Measurements from ENCODE around the gene KCP. TPM values are rescaled to one million over a fixed set of nuclear protein-coding genes. Genes with fewer than 3 reads are reported as not detected.

KCP gene
- total RNA-seq, 1 experiment from 2014 or later = 2.7 TPM

DNA sequence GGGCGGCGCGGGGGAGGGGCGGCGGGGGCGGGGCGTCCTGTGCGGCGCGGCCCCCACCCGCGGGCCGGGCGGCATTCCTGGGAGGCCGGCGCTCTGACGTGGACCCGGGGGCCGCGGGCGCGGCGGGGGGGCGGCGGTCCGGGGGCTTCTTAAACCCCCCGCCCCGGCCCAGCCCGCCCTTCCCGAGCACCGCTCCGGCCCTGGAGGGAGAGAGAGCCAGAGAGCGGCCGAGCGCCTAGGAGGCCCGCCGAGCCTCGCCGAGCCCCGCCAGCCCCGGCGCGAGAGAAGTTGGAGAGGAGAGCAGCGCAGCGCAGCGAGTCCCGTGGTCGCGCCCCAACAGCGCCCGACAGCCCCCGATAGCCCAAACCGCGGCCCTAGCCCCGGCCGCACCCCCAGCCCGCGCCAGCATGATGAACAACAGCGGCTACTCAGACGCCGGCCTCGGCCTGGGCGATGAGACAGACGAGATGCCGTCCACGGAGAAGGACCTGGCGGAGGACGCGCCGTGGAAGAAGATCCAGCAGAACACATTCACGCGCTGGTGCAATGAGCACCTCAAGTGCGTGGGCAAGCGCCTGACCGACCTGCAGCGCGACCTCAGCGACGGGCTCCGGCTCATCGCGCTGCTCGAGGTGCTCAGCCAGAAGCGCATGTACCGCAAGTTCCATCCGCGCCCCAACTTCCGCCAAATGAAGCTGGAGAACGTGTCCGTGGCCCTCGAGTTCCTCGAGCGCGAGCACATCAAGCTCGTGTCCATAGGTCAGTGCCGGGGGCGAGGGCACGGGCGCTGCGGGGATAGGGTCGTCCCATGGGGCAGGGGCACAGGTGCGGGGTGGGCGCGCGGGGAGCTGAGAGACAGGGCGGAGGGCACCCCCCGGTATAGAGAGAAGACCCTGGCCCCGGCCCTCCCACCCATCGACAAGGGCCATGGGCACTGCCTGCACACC, 80.0 kb downstream of the KCP start, which contains the start of gene FLNC (continued):
- TF ChIP-seq, protein P1, sequence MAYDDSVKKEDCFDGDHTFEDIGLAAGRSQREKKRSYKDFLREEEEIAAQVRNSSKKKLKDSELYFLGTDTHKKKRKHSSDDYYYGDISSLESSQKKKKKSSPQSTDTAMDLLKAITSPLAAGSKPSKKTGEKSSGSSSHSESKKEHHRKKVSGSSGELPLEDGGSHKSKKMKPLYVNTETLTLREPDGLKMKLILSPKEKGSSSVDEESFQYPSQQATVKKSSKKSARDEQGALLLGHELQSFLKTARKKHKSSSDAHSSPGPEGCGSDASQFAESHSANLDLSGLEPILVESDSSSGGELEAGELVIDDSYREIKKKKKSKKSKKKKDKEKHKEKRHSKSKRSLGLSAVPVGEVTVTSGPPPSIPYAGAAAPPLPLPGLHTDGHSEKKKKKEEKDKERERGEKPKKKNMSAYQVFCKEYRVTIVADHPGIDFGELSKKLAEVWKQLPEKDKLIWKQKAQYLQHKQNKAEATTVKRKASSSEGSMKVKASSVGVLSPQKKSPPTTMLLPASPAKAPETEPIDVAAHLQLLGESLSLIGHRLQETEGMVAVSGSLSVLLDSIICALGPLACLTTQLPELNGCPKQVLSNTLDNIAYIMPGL (CRISPR knock-in tag; IDR thresholded peaks at IDR 0.05) = peak; percentile 73
- TF ChIP-seq SP1 (CRISPR knock-in tag; conservative IDR thresholded peaks at IDR 0.05) = no peak
- TF ChIP-seq SMAD3 (CRISPR knock-in tag; IDR thresholded peaks at IDR 0.05; ENCODE audit: borderline replicate concordance) = peak; percentile 91
- TF ChIP-seq, protein P2, sequence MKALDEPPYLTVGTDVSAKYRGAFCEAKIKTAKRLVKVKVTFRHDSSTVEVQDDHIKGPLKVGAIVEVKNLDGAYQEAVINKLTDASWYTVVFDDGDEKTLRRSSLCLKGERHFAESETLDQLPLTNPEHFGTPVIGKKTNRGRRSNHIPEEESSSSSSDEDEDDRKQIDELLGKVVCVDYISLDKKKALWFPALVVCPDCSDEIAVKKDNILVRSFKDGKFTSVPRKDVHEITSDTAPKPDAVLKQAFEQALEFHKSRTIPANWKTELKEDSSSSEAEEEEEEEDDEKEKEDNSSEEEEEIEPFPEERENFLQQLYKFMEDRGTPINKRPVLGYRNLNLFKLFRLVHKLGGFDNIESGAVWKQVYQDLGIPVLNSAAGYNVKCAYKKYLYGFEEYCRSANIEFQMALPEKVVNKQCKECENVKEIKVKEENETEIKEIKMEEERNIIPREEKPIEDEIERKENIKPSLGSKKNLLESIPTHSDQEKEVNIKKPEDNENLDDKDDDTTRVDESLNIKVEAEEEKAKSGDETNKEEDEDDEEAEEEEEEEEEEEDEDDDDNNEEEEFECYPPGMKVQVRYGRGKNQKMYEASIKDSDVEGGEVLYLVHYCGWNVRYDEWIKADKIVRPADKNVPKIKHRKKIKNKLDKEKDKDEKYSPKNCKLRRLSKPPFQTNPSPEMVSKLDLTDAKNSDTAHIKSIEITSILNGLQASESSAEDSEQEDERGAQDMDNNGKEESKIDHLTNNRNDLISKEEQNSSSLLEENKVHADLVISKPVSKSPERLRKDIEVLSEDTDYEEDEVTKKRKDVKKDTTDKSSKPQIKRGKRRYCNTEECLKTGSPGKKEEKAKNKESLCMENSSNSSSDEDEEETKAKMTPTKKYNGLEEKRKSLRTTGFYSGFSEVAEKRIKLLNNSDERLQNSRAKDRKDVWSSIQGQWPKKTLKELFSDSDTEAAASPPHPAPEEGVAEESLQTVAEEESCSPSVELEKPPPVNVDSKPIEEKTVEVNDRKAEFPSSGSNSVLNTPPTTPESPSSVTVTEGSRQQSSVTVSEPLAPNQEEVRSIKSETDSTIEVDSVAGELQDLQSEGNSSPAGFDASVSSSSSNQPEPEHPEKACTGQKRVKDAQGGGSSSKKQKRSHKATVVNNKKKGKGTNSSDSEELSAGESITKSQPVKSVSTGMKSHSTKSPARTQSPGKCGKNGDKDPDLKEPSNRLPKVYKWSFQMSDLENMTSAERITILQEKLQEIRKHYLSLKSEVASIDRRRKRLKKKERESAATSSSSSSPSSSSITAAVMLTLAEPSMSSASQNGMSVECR (CRISPR knock-in tag; IDR thresholded peaks at IDR 0.05; ENCODE audit: borderline replicate concordance) = peak; percentile 98
- TF ChIP-seq, protein P3, sequence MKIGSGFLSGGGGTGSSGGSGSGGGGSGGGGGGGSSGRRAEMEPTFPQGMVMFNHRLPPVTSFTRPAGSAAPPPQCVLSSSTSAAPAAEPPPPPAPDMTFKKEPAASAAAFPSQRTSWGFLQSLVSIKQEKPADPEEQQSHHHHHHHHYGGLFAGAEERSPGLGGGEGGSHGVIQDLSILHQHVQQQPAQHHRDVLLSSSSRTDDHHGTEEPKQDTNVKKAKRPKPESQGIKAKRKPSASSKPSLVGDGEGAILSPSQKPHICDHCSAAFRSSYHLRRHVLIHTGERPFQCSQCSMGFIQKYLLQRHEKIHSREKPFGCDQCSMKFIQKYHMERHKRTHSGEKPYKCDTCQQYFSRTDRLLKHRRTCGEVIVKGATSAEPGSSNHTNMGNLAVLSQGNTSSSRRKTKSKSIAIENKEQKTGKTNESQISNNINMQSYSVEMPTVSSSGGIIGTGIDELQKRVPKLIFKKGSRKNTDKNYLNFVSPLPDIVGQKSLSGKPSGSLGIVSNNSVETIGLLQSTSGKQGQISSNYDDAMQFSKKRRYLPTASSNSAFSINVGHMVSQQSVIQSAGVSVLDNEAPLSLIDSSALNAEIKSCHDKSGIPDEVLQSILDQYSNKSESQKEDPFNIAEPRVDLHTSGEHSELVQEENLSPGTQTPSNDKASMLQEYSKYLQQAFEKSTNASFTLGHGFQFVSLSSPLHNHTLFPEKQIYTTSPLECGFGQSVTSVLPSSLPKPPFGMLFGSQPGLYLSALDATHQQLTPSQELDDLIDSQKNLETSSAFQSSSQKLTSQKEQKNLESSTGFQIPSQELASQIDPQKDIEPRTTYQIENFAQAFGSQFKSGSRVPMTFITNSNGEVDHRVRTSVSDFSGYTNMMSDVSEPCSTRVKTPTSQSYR (CRISPR knock-in tag; IDR thresholded peaks at IDR 0.05) = peak; percentile 78; the same call in 1 of the 2 replicates
- TF ChIP-seq, protein P4, sequence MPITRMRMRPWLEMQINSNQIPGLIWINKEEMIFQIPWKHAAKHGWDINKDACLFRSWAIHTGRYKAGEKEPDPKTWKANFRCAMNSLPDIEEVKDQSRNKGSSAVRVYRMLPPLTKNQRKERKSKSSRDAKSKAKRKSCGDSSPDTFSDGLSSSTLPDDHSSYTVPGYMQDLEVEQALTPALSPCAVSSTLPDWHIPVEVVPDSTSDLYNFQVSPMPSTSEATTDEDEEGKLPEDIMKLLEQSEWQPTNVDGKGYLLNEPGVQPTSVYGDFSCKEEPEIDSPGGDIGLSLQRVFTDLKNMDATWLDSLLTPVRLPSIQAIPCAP (CRISPR knock-in tag; IDR thresholded peaks at IDR 0.05) = peak; percentile 76; the same call in 1 of the 2 replicates
- TF ChIP-seq, protein P5, sequence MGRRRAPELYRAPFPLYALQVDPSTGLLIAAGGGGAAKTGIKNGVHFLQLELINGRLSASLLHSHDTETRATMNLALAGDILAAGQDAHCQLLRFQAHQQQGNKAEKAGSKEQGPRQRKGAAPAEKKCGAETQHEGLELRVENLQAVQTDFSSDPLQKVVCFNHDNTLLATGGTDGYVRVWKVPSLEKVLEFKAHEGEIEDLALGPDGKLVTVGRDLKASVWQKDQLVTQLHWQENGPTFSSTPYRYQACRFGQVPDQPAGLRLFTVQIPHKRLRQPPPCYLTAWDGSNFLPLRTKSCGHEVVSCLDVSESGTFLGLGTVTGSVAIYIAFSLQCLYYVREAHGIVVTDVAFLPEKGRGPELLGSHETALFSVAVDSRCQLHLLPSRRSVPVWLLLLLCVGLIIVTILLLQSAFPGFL (CRISPR knock-in tag; IDR thresholded peaks at IDR 0.05; ENCODE audit: borderline replicate concordance) = no peak
- TF ChIP-seq, protein P6, sequence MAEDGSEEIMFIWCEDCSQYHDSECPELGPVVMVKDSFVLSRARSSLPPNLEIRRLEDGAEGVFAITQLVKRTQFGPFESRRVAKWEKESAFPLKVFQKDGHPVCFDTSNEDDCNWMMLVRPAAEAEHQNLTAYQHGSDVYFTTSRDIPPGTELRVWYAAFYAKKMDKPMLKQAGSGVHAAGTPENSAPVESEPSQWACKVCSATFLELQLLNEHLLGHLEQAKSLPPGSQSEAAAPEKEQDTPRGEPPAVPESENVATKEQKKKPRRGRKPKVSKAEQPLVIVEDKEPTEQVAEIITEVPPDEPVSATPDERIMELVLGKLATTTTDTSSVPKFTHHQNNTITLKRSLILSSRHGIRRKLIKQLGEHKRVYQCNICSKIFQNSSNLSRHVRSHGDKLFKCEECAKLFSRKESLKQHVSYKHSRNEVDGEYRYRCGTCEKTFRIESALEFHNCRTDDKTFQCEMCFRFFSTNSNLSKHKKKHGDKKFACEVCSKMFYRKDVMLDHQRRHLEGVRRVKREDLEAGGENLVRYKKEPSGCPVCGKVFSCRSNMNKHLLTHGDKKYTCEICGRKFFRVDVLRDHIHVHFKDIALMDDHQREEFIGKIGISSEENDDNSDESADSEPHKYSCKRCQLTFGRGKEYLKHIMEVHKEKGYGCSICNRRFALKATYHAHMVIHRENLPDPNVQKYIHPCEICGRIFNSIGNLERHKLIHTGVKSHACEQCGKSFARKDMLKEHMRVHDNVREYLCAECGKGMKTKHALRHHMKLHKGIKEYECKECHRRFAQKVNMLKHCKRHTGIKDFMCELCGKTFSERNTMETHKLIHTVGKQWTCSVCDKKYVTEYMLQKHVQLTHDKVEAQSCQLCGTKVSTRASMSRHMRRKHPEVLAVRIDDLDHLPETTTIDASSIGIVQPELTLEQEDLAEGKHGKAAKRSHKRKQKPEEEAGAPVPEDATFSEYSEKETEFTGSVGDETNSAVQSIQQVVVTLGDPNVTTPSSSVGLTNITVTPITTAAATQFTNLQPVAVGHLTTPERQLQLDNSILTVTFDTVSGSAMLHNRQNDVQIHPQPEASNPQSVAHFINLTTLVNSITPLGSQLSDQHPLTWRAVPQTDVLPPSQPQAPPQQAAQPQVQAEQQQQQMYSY (CRISPR knock-in tag; IDR thresholded peaks at IDR 0.05) = peak; percentile 60
- TF ChIP-seq GRHL2 (CRISPR knock-in tag; IDR thresholded peaks at IDR 0.05; ENCODE audit: insufficient replicate concordance, severe bottlenecking) = no peak
- TF ChIP-seq ZNF232 (CRISPR knock-in tag; IDR thresholded peaks at IDR 0.05) = peak; percentile 93
- TF ChIP-seq, protein P7, sequence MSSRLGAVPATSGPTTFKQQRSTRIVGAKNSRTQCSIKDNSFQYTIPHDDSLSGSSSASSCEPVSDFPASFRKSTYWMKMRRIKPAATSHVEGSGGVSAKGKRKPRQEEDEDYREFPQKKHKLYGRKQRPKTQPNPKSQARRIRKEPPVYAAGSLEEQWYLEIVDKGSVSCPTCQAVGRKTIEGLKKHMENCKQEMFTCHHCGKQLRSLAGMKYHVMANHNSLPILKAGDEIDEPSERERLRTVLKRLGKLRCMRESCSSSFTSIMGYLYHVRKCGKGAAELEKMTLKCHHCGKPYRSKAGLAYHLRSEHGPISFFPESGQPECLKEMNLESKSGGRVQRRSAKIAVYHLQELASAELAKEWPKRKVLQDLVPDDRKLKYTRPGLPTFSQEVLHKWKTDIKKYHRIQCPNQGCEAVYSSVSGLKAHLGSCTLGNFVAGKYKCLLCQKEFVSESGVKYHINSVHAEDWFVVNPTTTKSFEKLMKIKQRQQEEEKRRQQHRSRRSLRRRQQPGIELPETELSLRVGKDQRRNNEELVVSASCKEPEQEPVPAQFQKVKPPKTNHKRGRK (CRISPR knock-in tag; IDR thresholded peaks at IDR 0.05; ENCODE audit: borderline replicate concordance) = no peak
- peak; percentile 63; the same call in 1 of the 2 replicates for TF ChIP-seq ZNF263 (CRISPR knock-in tag; IDR thresholded peaks at IDR 0.05; ENCODE audit: low read depth)
- TF ChIP-seq, protein P8, sequence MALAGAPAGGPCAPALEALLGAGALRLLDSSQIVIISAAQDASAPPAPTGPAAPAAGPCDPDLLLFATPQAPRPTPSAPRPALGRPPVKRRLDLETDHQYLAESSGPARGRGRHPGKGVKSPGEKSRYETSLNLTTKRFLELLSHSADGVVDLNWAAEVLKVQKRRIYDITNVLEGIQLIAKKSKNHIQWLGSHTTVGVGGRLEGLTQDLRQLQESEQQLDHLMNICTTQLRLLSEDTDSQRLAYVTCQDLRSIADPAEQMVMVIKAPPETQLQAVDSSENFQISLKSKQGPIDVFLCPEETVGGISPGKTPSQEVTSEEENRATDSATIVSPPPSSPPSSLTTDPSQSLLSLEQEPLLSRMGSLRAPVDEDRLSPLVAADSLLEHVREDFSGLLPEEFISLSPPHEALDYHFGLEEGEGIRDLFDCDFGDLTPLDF (CRISPR knock-in tag; IDR thresholded peaks at IDR 0.05) = peak; percentile 50; the same call in 1 of the 2 replicates
- TF ChIP-seq, protein P9, sequence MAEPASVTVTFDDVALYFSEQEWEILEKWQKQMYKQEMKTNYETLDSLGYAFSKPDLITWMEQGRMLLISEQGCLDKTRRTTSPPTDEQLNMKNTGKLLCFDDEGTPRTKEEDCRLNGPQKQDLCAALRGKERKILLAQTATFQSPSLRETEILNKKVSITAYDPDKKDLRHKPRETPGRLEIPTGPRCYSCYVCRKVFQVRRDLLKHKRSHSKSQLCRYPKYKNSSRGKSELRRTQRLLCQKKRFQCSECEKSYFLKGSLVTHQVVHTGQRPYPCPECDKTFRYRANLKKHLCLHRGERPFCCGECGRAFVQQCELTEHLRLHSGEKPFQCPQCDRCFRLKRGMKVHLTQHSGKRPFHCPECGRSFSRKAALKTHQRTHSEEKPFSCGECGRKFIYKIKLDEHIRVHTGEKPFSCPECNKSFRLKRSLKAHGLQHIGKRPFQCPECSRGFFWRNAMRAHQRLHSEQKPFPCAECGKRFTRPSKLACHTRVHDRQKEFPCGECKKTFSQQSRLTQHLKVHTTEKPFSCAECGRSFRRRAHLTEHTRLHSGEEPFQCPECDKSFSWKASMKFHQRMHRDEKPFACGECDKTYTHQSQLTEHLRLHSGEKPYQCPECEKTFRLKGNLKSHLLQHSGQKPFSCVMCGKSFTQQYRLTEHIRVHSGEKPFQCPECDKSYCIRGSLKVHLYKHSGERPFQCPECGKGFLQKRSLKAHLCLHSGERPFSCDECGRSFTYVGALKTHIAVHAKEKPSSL (CRISPR knock-in tag; conservative IDR thresholded peaks at IDR 0.05) = no peak
- TF ChIP-seq ZNF317 (CRISPR knock-in tag; IDR thresholded peaks at IDR 0.05; ENCODE audit: borderline replicate concordance, low read depth) = 0 out of 2 replicates have a peak, but pooled peaks have one; percentile 48
